Glutamatergic neuron (in vitro differentiated cells): ENCODE results near the gene PRDM16. TPM values are rescaled to one million over a fixed set of nuclear protein-coding genes. Genes with fewer than 3 reads are reported as not detected.

Experiments
- DNase-seq: peaks from one replicate; pipeline ENCODE4 v3.0.0; 2022
- H3K27ac Mint-ChIP-seq: one replicate; pipeline ENCODE4 v1.8.0; 2020; ENCODE audit warnings: mild to moderate bottlenecking, mixed read lengths, inconsistent platforms; ENCODE audit not compliant: unreplicated experiment
- H3K27me3 Mint-ChIP-seq: one replicate; pipeline ENCODE4 v1.8.0; 2020; ENCODE audit warnings: mild to moderate bottlenecking, moderate library complexity, mixed read lengths, inconsistent platforms; ENCODE audit not compliant: unreplicated experiment
- H3K36me3 Mint-ChIP-seq: one replicate; pipeline ENCODE4 v1.8.0; 2020; ENCODE audit warnings: mild to moderate bottlenecking, mixed read lengths, inconsistent platforms; ENCODE audit not compliant: unreplicated experiment
- H3K4me1 Mint-ChIP-seq: one replicate; pipeline ENCODE4 v1.8.0; 2020; ENCODE audit warnings: mild to moderate bottlenecking, low read depth, mixed read lengths, inconsistent platforms; ENCODE audit not compliant: unreplicated experiment
- H3K4me3 Mint-ChIP-seq: one replicate; pipeline ENCODE4 v1.8.0; 2020; ENCODE audit warnings: mild to moderate bottlenecking, mixed read lengths, inconsistent platforms; ENCODE audit not compliant: unreplicated experiment
- H3K9me3 Mint-ChIP-seq: one replicate; pipeline ENCODE4 v1.8.0; 2020; ENCODE audit warnings: mild to moderate bottlenecking, moderate library complexity, mixed read lengths, inconsistent platforms; ENCODE audit not compliant: unreplicated experiment
- CTCF ChIP-seq: fragments of 200-600 bp; sonication (generic); IDR thresholded peaks from one replicate; pipeline ENCODE4 v1.5.0; 2021; ENCODE audit not compliant: partially characterized antibody, unreplicated experiment
- total RNA-seq: library from RNA; stranded (reverse); fragmentation: NEBNext Ultra II Directional; extraction: Animal tissue kit (Norgen Biotek cat#: 25700); gene quantifications from one replicate; pipeline ENCODE4 v1.2.1, GENCODE V29; 2021; ENCODE audit not compliant: unreplicated experiment

PRDM16 gene
- total RNA-seq, 1 donor from 2014 or later: 0.07 TPM

- Mint-ChIP-seq H3K27ac (no peak overlapping the region), H3K9me3 (peaks cover 1% of the 10 kb centered on the region), H3K4me1 (peaks cover 22% of the 10 kb centered on the region), H3K27me3 (peaks cover 2% of the 10 kb centered on the region), H3K4me3 (no peak overlapping the region), H3K36me3 (no peaks in the 10 kb centered on the region)
- peak; percentile 31 for DNase-seq
- no peak for TF ChIP-seq CTCF
Observed at GRCh38 chr1:3459940-3460671, 391.1 kb downstream of the PRDM16 start.

- peaks cover 3% of the 10 kb centered on the region for H3K27me3 Mint-ChIP-seq
- no peaks in the 10 kb centered on the region for H3K36me3 Mint-ChIP-seq
- no peak overlapping the region for H3K4me3 Mint-ChIP-seq
- no peak overlapping the region for H3K27ac Mint-ChIP-seq
- TF ChIP-seq CTCF: no peak
- peak; percentile 12 for DNase-seq
- peaks cover 1% of the 10 kb centered on the region for H3K9me3 Mint-ChIP-seq
- H3K4me1 Mint-ChIP-seq: peaks cover 22% of the 10 kb centered on the region
Observed at GRCh38 chr1:3460672-3461131, 391.7 kb downstream of the PRDM16 start.

GRCh38 chr1:3461238-3461933, 392.4 kb downstream of the PRDM16 start:
- Mint-ChIP-seq H3K27me3 (peaks cover 4% of the 10 kb centered on the region), H3K27ac (no peak overlapping the region), H3K4me1 (peaks cover 22% of the 10 kb centered on the region), H3K36me3 (no peaks in the 10 kb centered on the region), H3K4me3 (no peak overlapping the region), H3K9me3 (peaks cover 1% of the 10 kb centered on the region)
- DNase-seq: peak; percentile 14
- TF ChIP-seq CTCF: no peak

- H3K9me3 Mint-ChIP-seq: peaks cover 1% of the 10 kb centered on the region
- H3K36me3 Mint-ChIP-seq: no peaks in the 10 kb centered on the region
- peak; percentile 9 for DNase-seq
- peaks cover 4% of the 10 kb centered on the region for H3K27me3 Mint-ChIP-seq
- H3K4me3 Mint-ChIP-seq: no peak overlapping the region
- peaks cover 22% of the 10 kb centered on the region for H3K4me1 Mint-ChIP-seq
- H3K27ac Mint-ChIP-seq: no peak overlapping the region
- no peak for TF ChIP-seq CTCF
Observed at GRCh38 chr1:3461934-3462275, 392.9 kb downstream of the PRDM16 start.
